ENCODE measurements around the gene SYNDIG1.

The SYNDIG1 gene

GRCh38 chr20:24449026-24449720 lies 20.3 kb upstream of the SYNDIG1 start:
- DNase-seq = no peak

GRCh38 chr20:24450177-24450576 lies 19.3 kb upstream of the SYNDIG1 start:
- DNase-seq = no peak

GRCh38 chr20:24450624-24451376 lies 18.6 kb upstream of the SYNDIG1 start:
- no peak for DNase-seq

- no peak for DNase-seq
These were observed 18.0 kb upstream of the SYNDIG1 start for GRCh38 chr20:24451428-24451827.

GRCh38 chr20:24452016-24452415 lies 17.4 kb upstream of the SYNDIG1 start:
- DNase-seq = no peak

GRCh38 chr20:24452498-24453127 lies 16.8 kb upstream of the SYNDIG1 start:
- DNase-seq = no peak

- no peak for DNase-seq
These were observed 15.6 kb upstream of the SYNDIG1 start for GRCh38 chr20:24453869-24454268.

GRCh38 chr20:24455081-24455480 lies 14.3 kb upstream of the SYNDIG1 start:
- DNase-seq = no peak

- DNase-seq = no peak
These were observed 13.0 kb upstream of the SYNDIG1 start for GRCh38 chr20:24456398-24456781.

GRCh38 chr20:24458436-24458835 lies 11.0 kb upstream of the SYNDIG1 start:
- no peak for DNase-seq

- DNase-seq = no peak
These were observed 9.7 kb upstream of the SYNDIG1 start for GRCh38 chr20:24459733-24460132.

- no peak for DNase-seq
These were observed 8.7 kb upstream of the SYNDIG1 start for GRCh38 chr20:24460712-24461111.

- no peak for DNase-seq
These were observed 7.6 kb upstream of the SYNDIG1 start for GRCh38 chr20:24461848-24462247.

- DNase-seq = no peak
These were observed 6.9 kb upstream of the SYNDIG1 start for GRCh38 chr20:24462460-24463010.

GRCh38 chr20:24465159-24465558 lies 4.3 kb upstream of the SYNDIG1 start:
- DNase-seq = no peak

GRCh38 chr20:24465730-24466129 lies 3.7 kb upstream of the SYNDIG1 start:
- no peak for DNase-seq

GRCh38 chr20:24468401-24469115 lies 871 bp upstream of the SYNDIG1 start:
- no peak for DNase-seq

GRCh38 chr20:24469894-24470745 lies 691 bp downstream of the SYNDIG1 start:
- no peak for DNase-seq

GRCh38 chr20:24470746-24471582 lies 1.5 kb downstream of the SYNDIG1 start:
- DNase-seq = no peak

GRCh38 chr20:24472426-24472825 lies 3.0 kb downstream of the SYNDIG1 start:
- DNase-seq = no peak

Measured in activated naive CD4-positive, alpha-beta T cell (primary cell).